ENCODE data around the gene PGAM4. TPM values are rescaled to one million over a fixed set of nuclear protein-coding genes. Genes with fewer than 3 reads are reported as not detected.

The PGAM4 gene
- total and polyA plus RNA-seq, 2 of the 13 experiments (the other 11 are each of a cell fraction or from before 2014, with no cell fraction given): 0.24 to 0.33 TPM

GRCh38 chrX:77953302-77953701 is 16.1 kb downstream of the PGAM4 start:
- ChIA-PET CTCF (ENCODE audit: low intra/inter-chr PET ratio, low total read pairs) (no interaction called here), POLR2A (no interaction called here)
- intact Hi-C loops (cut with micrococcal nuclease; ENCODE audit: unreplicated experiment): no loop called here
- WGBS (ENCODE audit: low lambda C conversion rate): 80% methylated on average over 1 of the region's 1 CpG
- H4K20me1 ChIP-seq (ENCODE audit: insufficient read depth, low read length): no peaks in the 10 kb centered on the region
- no peak overlapping the region for H2AFZ ChIP-seq (ENCODE audit: low read length)
- H3K4me1 ChIP-seq (ENCODE audit: insufficient read depth, low read length): no peaks in the 10 kb centered on the region
- DNase-seq (ENCODE audit: low spot score): no peak
- no peak overlapping the region for H3K27ac ChIP-seq (ENCODE audit: extremely low read length, insufficient read depth, low read length)
- no peaks in the 10 kb centered on the region for H3K36me3 ChIP-seq (replicated peaks in 1 of 2; ENCODE audit: control insufficient read depth in 1 of 2, insufficient read depth in 2 of 2, low read length in 2 of 2)
- H3K79me2 ChIP-seq (ENCODE audit: insufficient read depth, low read length): no peaks in the 10 kb centered on the region
- no peak for TF ChIP-seq ATAD3A (CRISPR knock-in tag; IDR thresholded peaks at IDR 0.05)
- TF ChIP-seq ZNF484 (CRISPR knock-in tag; IDR thresholded peaks at IDR 0.05; ENCODE audit: borderline replicate concordance, low read depth): no peak
- no TSS peak for BruUV-seq (replicated peaks)
- H3K4me3 ChIP-seq (replicated peaks in 1 of 3; ENCODE audit: insufficient read depth in 1 of 3, low read depth in 2 of 3, low read length in 3 of 3): no peak overlapping the region
- H3K4me2 ChIP-seq (ENCODE audit: low read depth, low read length): no peak overlapping the region
- no peak for ATAC-seq
- no peaks in the 10 kb centered on the region for H3K9me3 ChIP-seq (ENCODE audit: low read length)
- in situ Hi-C loops (cut with HindIII; ENCODE audit: extremely low pct_ligation_motif_present, low pct_unique_long_range_greater_than_20kb): no loop called here
- H3K9ac ChIP-seq (ENCODE audit: insufficient read depth, low read depth, low read length): no peak overlapping the region
- H3K27me3 ChIP-seq (ENCODE audit: control insufficient read depth in 1 of 2, insufficient read depth in 2 of 2, low read length in 2 of 2): no peaks in the 10 kb centered on the region
- no peak for FAIRE-seq

GRCh38 chrX:77952173-77952572 is 17.3 kb downstream of the PGAM4 start:
- Histone ChIP-seq H3K4me3 (replicated peaks in 1 of 3; ENCODE audit: insufficient read depth in 1 of 3, low read depth in 2 of 3, low read length in 3 of 3) (no peak overlapping the region), H4K20me1 (ENCODE audit: insufficient read depth, low read length) (no peaks in the 10 kb centered on the region), H3K9ac (ENCODE audit: insufficient read depth, low read depth, low read length) (no peak overlapping the region), H3K27me3 (ENCODE audit: control insufficient read depth in 1 of 2, insufficient read depth in 2 of 2, low read length in 2 of 2) (no peaks in the 10 kb centered on the region), H2AFZ (ENCODE audit: low read length) (no peak overlapping the region), H3K27ac (ENCODE audit: extremely low read length, insufficient read depth, low read length) (no peak overlapping the region), H3K79me2 (ENCODE audit: insufficient read depth, low read length) (no peaks in the 10 kb centered on the region), H3K36me3 (replicated peaks in 1 of 2; ENCODE audit: control insufficient read depth in 1 of 2, insufficient read depth in 2 of 2, low read length in 2 of 2) (no peaks in the 10 kb centered on the region), H3K4me1 (ENCODE audit: insufficient read depth, low read length) (no peaks in the 10 kb centered on the region), H3K9me3 (ENCODE audit: low read length) (no peaks in the 10 kb centered on the region), H3K4me2 (ENCODE audit: low read depth, low read length) (no peak overlapping the region)
- intact Hi-C loops (cut with micrococcal nuclease; ENCODE audit: unreplicated experiment): no loop called here
- DNase-seq (ENCODE audit: low spot score): no peak
- 94% methylated on average over 1 of the region's 1 CpG for WGBS (ENCODE audit: low lambda C conversion rate)
- TF ChIP-seq ZNF280B (CRISPR knock-in tag; IDR thresholded peaks at IDR 0.05; ENCODE audit: borderline replicate concordance) (no peak), CHCHD3 (CRISPR knock-in tag; IDR thresholded peaks at IDR 0.05) (no peak), ZNF414 (CRISPR knock-in tag; IDR thresholded peaks at IDR 0.05) (no peak), SMARCC2 (IDR thresholded peaks at IDR 0.05) (no peak), TMF1 (CRISPR knock-in tag; IDR thresholded peaks at IDR 0.05; ENCODE audit: low read depth) (no peak), ZNF740 (CRISPR knock-in tag; IDR thresholded peaks at IDR 0.05) (no peak)
- ChIA-PET CTCF (ENCODE audit: low intra/inter-chr PET ratio, low total read pairs) (no interaction called here), POLR2A (no interaction called here)
- ATAC-seq: no peak
- no TSS peak for BruUV-seq (replicated peaks)
- FAIRE-seq: no peak
- in situ Hi-C loops (cut with HindIII; ENCODE audit: extremely low pct_ligation_motif_present, low pct_unique_long_range_greater_than_20kb): no loop called here
